Prostate gland (tissue), 2 donors: Measurements from ENCODE around the gene CDH26. TPM values are rescaled to one million over a fixed set of nuclear protein-coding genes. Genes with fewer than 3 reads are reported as not detected.

Source experiments
- DNase-seq: peaks from one replicate; pipeline ENCODE4 v3.0.0-alpha.2; 2019; ENCODE audit warnings: low spot score
- H3K27ac ChIP-seq, 2 donors: fragments of 200-600 bp; sonication (generic); 2 replicates each; pipeline ENCODE4 v1.5.1; 2017 to 2019
- H3K27me3 ChIP-seq: fragments of 200-600 bp; sonication (generic); replicated peaks from 2 replicates; pipeline ENCODE4 v1.5.1; 2019; ENCODE audit not compliant: insufficient read depth
- H3K36me3 ChIP-seq, 2 donors: fragments of 200-600 bp; sonication (generic); 1 replicate in 1 of 2; 2 replicates in 1 of 2; pipeline versions ENCODE4 v1.5.1 to v1.8.1; 2017 to 2019
- H3K4me1 ChIP-seq: fragments of 200-600 bp; sonication (generic); replicated peaks from 2 replicates; pipeline ENCODE4 v1.5.1; 2019
- H3K4me3 ChIP-seq, 2 donors: fragments of 200-600 bp; sonication (generic); 2 replicates each; pipeline ENCODE4 v1.5.1; 2017 to 2019
- H3K9me3 ChIP-seq: fragments of 200-600 bp; sonication (generic); 2 replicates; pipeline ENCODE4 v1.5.1; 2017
- CTCF ChIP-seq, 4 experiments: fragments of 200-600 bp in 2 of 4; fragments of 450-650 bp in 2 of 4; sonication (generic) in 2 of 4; IDR thresholded peaks; 1 replicate in 3 of 4; 2 replicates in 1 of 4; pipeline ENCODE4 v1.5.1; 2016 to 2019; ENCODE audit warnings: antibody characterized with exemption in 4 of 4, mild to moderate bottlenecking in 2 of 4, moderate library complexity in 2 of 4
- POLR2A ChIP-seq: fragments of 450-650 bp; IDR thresholded peaks from one replicate; pipeline ENCODE4 v1.6.1; 2016; ENCODE audit warnings: antibody characterized with exemption, mild to moderate bottlenecking
- POLR2AphosphoS5 ChIP-seq: sonication (generic); formaldehyde crosslinking; IDR thresholded peaks from one replicate; pipeline ENCODE4 v1.6.1; 2017; ENCODE audit warnings: antibody characterized with exemption
- WGBS: methylation state at CpG from one replicate; pipeline ENCODE4 v1.1.5; 2018; 5-methylcytosine and 5-hydroxymethylcytosine counted together
- intact Hi-C: fragments of 100-400 bp; cut with DNase I; formaldehyde crosslinking; loops from one replicate; pipeline ENCODE4 v1.14.2; 2022
- total RNA-seq, 2 donors: library from RNA; depleted of rRNA; stranded (reverse); fragments of >200 nt; gene quantifications; one replicate each; pipeline ENCODE4 v1.1.0, GENCODE V29; 2016

CDH26 gene
- total RNA-seq, 2 donors from 2014 or later = 11.0 to 30.6 TPM

GRCh38 chr20:60003776-60004175 lies 45.6 kb downstream of the CDH26 start:
- intact Hi-C loops = no loop called here
- Histone ChIP-seq H3K36me3 (no peaks in the 10 kb centered on the region), H3K4me3 (no peak overlapping the region), H3K27ac (no peak overlapping the region), H3K4me1 (no peaks in the 10 kb centered on the region), H3K9me3 (no peaks in the 10 kb centered on the region), H3K27me3 (no peaks in the 10 kb centered on the region)
- no peak for DNase-seq
- TF ChIP-seq CTCF (IDR thresholded peaks at IDR 0.05) (no peak), POLR2A (no peak), POLR2AphosphoS5 (no peak)
- WGBS = 95% methylated on average over 4 of the region's 4 CpGs

- intact Hi-C loops = no loop called here
- Histone ChIP-seq H3K27ac (no peak overlapping the region), H3K4me3 (no peak overlapping the region), H3K27me3 (no peaks in the 10 kb centered on the region), H3K36me3 (no peaks in the 10 kb centered on the region), H3K9me3 (no peaks in the 10 kb centered on the region), H3K4me1 (no peaks in the 10 kb centered on the region)
- TF ChIP-seq POLR2A = no peak
- TF ChIP-seq CTCF (IDR thresholded peaks at IDR 0.05) = no peak
- no peak for TF ChIP-seq POLR2AphosphoS5
- WGBS = 83% methylated on average over 4 of the region's 4 CpGs
- DNase-seq = no peak
Measured at GRCh38 chr20:60006261-60006660, 48.0 kb downstream of the CDH26 start.

GRCh38 chr20:60007464-60007863 lies 49.2 kb downstream of the CDH26 start:
- Histone ChIP-seq H3K4me1 (no peaks in the 10 kb centered on the region), H3K9me3 (no peaks in the 10 kb centered on the region), H3K27me3 (no peaks in the 10 kb centered on the region), H3K36me3 (no peaks in the 10 kb centered on the region), H3K27ac (no peak overlapping the region), H3K4me3 (no peak overlapping the region)
- TF ChIP-seq POLR2AphosphoS5 (no peak), CTCF (IDR thresholded peaks at IDR 0.05) (no peak), POLR2A (no peak)
- intact Hi-C loops = no loop called here
- no peak for DNase-seq
- WGBS = 41% methylated on average over 2 of the region's 2 CpGs

- no peak overlapping the region for H3K4me3 ChIP-seq
- no peaks in the 10 kb centered on the region for H3K36me3 ChIP-seq
- no peak overlapping the region for H3K27ac ChIP-seq
- TF ChIP-seq POLR2AphosphoS5 = no peak
- WGBS = 70% methylated on average over 3 of the region's 3 CpGs
- H3K4me1 ChIP-seq = no peaks in the 10 kb centered on the region
- intact Hi-C loops = no loop called here
- no peaks in the 10 kb centered on the region for H3K27me3 ChIP-seq
- no peak for DNase-seq
- H3K9me3 ChIP-seq = no peaks in the 10 kb centered on the region
Measured at GRCh38 chr20:60008130-60008808, 50.0 kb downstream of the CDH26 start.

GRCh38 chr20:60009318-60009717 lies 51.1 kb downstream of the CDH26 start:
- no peak for DNase-seq
- WGBS = 94% methylated on average over 13 of the region's 13 CpGs
- Histone ChIP-seq H3K4me1 (no peaks in the 10 kb centered on the region), H3K4me3 (no peak overlapping the region), H3K27me3 (no peaks in the 10 kb centered on the region), H3K9me3 (no peaks in the 10 kb centered on the region), H3K36me3 (no peaks in the 10 kb centered on the region), H3K27ac (no peak overlapping the region)
- intact Hi-C loops = no loop called here
- no peak for TF ChIP-seq CTCF (IDR thresholded peaks at IDR 0.05)
- no peak for TF ChIP-seq POLR2A
- TF ChIP-seq POLR2AphosphoS5 = no peak
